SK-N-SH treated with all-trans-retinoic acid at 6 μM for 48 hours (cell line): ENCODE measurements around the gene PHF13.

Experiments
- ARNTL ChIP-seq: fragments of 450-650 bp; formaldehyde crosslinking; IDR thresholded peaks from 2 replicates; pipeline ENCODE4 v1.5.0; 2020; ENCODE audit warnings: low read depth, mild to moderate bottlenecking, moderate library complexity, borderline replicate concordance
- BACH2 ChIP-seq: fragments of 250-450 bp; sonication (Bioruptor Pico); IDR thresholded peaks from 2 replicates; pipeline ENCODE4 v1.9.0; 2021; ENCODE audit warnings: mild to moderate bottlenecking, borderline replicate concordance
- OSR1 ChIP-seq: fragments of 250-450 bp; sonication (Bioruptor Pico); IDR thresholded peaks from 2 replicates; pipeline ENCODE4 v1.8.0; 2022; ENCODE audit warnings: moderate library complexity, mild to moderate bottlenecking, inconsistent platforms
- RARB ChIP-seq: fragments of 250-450 bp; sonication (Bioruptor Pico); IDR thresholded peaks from 2 replicates; pipeline ENCODE4 v1.8.0; 2021; ENCODE audit warnings: mild to moderate bottlenecking, moderate library complexity
- TF ChIP-seq, protein P1 (sequence below): fragments of 250-450 bp; sonication (Bioruptor Pico); IDR thresholded peaks from 2 replicates; pipeline ENCODE4 v1.5.0; 2020; ENCODE audit warnings: mild to moderate bottlenecking, moderate library complexity

DNA sequence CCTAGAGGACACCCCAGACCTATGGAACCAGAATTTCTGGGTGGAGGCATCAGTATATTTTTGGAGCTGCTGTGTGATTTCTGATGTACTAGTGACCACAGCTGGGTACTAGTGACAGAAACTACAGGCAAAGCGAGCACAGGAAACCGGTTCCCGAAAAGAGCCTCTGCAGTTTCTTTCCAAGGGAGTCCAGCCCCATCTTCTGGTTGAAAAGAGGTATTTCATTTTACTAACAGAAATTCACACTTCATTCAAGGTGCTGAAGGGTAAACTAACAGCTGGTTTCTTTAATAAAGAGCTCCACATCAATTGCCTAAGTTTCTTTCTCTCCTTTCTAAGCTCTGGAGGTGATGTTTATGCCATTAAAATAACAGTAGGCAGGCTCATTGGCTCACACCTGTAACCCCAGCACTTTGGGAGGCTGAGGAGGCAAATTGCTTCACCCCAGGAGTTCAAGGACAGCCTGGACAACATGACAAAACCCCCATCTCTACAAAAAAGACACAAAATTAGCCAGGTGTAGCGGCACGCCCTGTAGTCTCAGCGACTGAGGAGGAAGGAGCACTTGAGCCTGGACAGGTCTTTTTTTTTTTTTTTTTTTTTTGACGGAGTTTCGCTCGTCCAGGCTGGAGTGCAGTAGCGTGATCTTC is 33.1 kb downstream of the PHF13 start:
- TF ChIP-seq, protein P1, sequence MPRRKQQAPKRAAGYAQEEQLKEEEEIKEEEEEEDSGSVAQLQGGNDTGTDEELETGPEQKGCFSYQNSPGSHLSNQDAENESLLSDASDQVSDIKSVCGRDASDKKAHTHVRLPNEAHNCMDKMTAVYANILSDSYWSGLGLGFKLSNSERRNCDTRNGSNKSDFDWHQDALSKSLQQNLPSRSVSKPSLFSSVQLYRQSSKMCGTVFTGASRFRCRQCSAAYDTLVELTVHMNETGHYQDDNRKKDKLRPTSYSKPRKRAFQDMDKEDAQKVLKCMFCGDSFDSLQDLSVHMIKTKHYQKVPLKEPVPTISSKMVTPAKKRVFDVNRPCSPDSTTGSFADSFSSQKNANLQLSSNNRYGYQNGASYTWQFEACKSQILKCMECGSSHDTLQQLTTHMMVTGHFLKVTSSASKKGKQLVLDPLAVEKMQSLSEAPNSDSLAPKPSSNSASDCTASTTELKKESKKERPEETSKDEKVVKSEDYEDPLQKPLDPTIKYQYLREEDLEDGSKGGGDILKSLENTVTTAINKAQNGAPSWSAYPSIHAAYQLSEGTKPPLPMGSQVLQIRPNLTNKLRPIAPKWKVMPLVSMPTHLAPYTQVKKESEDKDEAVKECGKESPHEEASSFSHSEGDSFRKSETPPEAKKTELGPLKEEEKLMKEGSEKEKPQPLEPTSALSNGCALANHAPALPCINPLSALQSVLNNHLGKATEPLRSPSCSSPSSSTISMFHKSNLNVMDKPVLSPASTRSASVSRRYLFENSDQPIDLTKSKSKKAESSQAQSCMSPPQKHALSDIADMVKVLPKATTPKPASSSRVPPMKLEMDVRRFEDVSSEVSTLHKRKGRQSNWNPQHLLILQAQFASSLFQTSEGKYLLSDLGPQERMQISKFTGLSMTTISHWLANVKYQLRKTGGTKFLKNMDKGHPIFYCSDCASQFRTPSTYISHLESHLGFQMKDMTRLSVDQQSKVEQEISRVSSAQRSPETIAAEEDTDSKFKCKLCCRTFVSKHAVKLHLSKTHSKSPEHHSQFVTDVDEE (CRISPR knock-in tag) = no peak
- TF ChIP-seq ARNTL (no peak), OSR1 (CRISPR knock-in tag) (no peak), RARB (CRISPR knock-in tag) (no peak), BACH2 (CRISPR knock-in tag) (no peak)
